HG02840 (cell line): ENCODE results near the gene ITPR3.

Experiments used
- ATAC-seq: cut with Tn5 transposase; IDR thresholded peaks from one replicate; pipeline ENCODE4 v1.9.1; 2021; ENCODE audit warnings: mild to moderate bottlenecking, moderate library complexity, moderate number of reproducible peaks; ENCODE audit not compliant: unreplicated experiment, low FRiP score

Gene ITPR3

GRCh38 chr6:33683576-33684427 is 62.7 kb downstream of the ITPR3 start:
- ATAC-seq, result no peak

- no peak for ATAC-seq
These were observed 63.3 kb downstream of the ITPR3 start for GRCh38 chr6:33684428-33684896.

- no peak for ATAC-seq
These were observed 63.9 kb downstream of the ITPR3 start for GRCh38 chr6:33684983-33685382.

GRCh38 chr6:33685411-33686224 is 64.5 kb downstream of the ITPR3 start:
- ATAC-seq, result no peak

- no peak for ATAC-seq
These were observed 65.3 kb downstream of the ITPR3 start for GRCh38 chr6:33686225-33686924.

GRCh38 chr6:33686981-33687975 is 66.2 kb downstream of the ITPR3 start:
- no peak for ATAC-seq

GRCh38 chr6:33688006-33688405 is 66.9 kb downstream of the ITPR3 start:
- no peak for ATAC-seq

GRCh38 chr6:33688451-33689147 is 67.5 kb downstream of the ITPR3 start:
- ATAC-seq, result no peak

- no peak for ATAC-seq
These were observed 68.0 kb downstream of the ITPR3 start for GRCh38 chr6:33689148-33689494.

GRCh38 chr6:33689879-33690278 is 68.8 kb downstream of the ITPR3 start:
- no peak for ATAC-seq

- ATAC-seq, result no peak
These were observed 69.6 kb downstream of the ITPR3 start for GRCh38 chr6:33690766-33691165.

GRCh38 chr6:33691456-33692077 is 70.4 kb downstream of the ITPR3 start:
- ATAC-seq, result no peak

GRCh38 chr6:33692078-33692759 is 71.1 kb downstream of the ITPR3 start:
- no peak for ATAC-seq

- no peak for ATAC-seq
These were observed 71.6 kb downstream of the ITPR3 start for GRCh38 chr6:33692760-33693158.

GRCh38 chr6:33693186-33694105 is 72.3 kb downstream of the ITPR3 start:
- no peak for ATAC-seq

GRCh38 chr6:33694401-33694931 is 73.3 kb downstream of the ITPR3 start:
- ATAC-seq, result no peak

GRCh38 chr6:33694977-33695376 is 73.9 kb downstream of the ITPR3 start:
- ATAC-seq, result no peak
